ENCODE results near the gene NUFIP2.

DNA sequence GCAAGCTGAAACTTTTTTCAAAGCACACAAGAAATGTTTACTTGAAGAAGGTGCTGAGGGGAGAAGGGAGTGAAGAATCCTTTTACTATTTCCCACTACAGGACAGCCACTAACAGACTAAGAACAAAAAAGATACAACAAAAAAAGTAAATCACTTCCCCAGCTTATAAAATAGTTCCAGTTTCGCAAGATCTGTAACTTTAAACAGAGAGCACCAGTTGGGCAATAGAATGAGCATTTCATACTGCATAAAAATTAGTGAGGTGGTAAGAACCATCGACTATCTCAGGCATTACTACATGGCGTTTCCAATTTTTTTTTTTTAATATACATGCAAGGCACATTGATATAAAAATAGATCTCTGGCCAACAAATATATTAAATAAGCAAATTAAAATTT lies 36.2 kb downstream of the NUFIP2 start:
- TF ChIP-seq, protein P1, sequence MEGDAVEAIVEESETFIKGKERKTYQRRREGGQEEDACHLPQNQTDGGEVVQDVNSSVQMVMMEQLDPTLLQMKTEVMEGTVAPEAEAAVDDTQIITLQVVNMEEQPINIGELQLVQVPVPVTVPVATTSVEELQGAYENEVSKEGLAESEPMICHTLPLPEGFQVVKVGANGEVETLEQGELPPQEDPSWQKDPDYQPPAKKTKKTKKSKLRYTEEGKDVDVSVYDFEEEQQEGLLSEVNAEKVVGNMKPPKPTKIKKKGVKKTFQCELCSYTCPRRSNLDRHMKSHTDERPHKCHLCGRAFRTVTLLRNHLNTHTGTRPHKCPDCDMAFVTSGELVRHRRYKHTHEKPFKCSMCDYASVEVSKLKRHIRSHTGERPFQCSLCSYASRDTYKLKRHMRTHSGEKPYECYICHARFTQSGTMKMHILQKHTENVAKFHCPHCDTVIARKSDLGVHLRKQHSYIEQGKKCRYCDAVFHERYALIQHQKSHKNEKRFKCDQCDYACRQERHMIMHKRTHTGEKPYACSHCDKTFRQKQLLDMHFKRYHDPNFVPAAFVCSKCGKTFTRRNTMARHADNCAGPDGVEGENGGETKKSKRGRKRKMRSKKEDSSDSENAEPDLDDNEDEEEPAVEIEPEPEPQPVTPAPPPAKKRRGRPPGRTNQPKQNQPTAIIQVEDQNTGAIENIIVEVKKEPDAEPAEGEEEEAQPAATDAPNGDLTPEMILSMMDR (conservative IDR thresholded peaks at IDR 0.05; ENCODE audit: low read depth, low read length) = no peak
- no peak for TF ChIP-seq EZH2 (IDR thresholded peaks at IDR 0.05; ENCODE audit: borderline replicate concordance, low read depth, low read length, poor library complexity, severe bottlenecking)

All from A673 (cell line).